Activated CD8-positive, alpha-beta T cell treated with anti-CD3 and anti-CD28 coated beads for 36 hours (primary cell): ENCODE results near the gene HMGCS1. TPM values are rescaled to one million over a fixed set of nuclear protein-coding genes. Genes with fewer than 3 reads are reported as not detected.

Experiments
- ATAC-seq: fragments of 200-7000 bp; cut with Tn5 transposase; one replicate; pipeline ENCODE4 v1.10.0; 2021; ENCODE audit warnings: mild to moderate bottlenecking, moderate library complexity
- CTCF ChIA-PET: fragments of 350-600 bp; sonication (Branson Sonifier 250); formaldehyde crosslinking; loops from one replicate; lab custom pipeline; 2021; ENCODE audit warnings: antibody characterized with exemption; lab: Charles Lee
- POLR2A ChIA-PET: fragments of 350-600 bp; sonication (Branson Sonifier 250); formaldehyde crosslinking; loops from one replicate; lab custom pipeline; 2021; ENCODE audit warnings: antibody characterized with exemption; lab: Charles Lee
- DNase-seq: peaks from one replicate; pipeline ENCODE4 v3.0.0-alpha.2; 2020
- H3K27ac Mint-ChIP-seq: one replicate; pipeline ENCODE4 v1.8.0; 2021; ENCODE audit warnings: mild to moderate bottlenecking, mixed read lengths
- H3K27me3 Mint-ChIP-seq: one replicate; pipeline ENCODE4 v1.8.0; 2021; ENCODE audit warnings: mixed read lengths
- H3K36me3 Mint-ChIP-seq: one replicate; pipeline ENCODE4 v1.8.0; 2021; ENCODE audit warnings: low read depth, mixed read lengths
- H3K4me1 Mint-ChIP-seq: one replicate; pipeline ENCODE4 v1.8.0; 2021; ENCODE audit warnings: low read depth, mixed read lengths
- H3K4me3 Mint-ChIP-seq: one replicate; pipeline ENCODE4 v1.8.0; 2021; ENCODE audit warnings: mild to moderate bottlenecking, moderate library complexity, mixed read lengths
- H3K9me3 Mint-ChIP-seq: one replicate; pipeline ENCODE4 v1.8.0; 2021; ENCODE audit warnings: mixed read lengths
- CTCF ChIP-seq: fragments of 200-600 bp; IDR thresholded peaks from one replicate; pipeline ENCODE4 v1.8.0; 2022; ENCODE audit warnings: antibody characterized with exemption, mild to moderate bottlenecking
- intact Hi-C: fragments of 100-400 bp; cut with micrococcal nuclease; formaldehyde crosslinking; loops from one replicate; pipeline ENCODE4 v1.10.0; 2022
- total RNA-seq, 2 experiments: library from RNA; stranded (reverse); gene quantifications; one replicate each; pipeline ENCODE4 v1.2.3, GENCODE V29; 2021

HMGCS1 gene
- total RNA-seq, 2 experiments from 2014 or later: 63.6 to 65.7 TPM

- H3K4me3 Mint-ChIP-seq: no peak overlapping the region
- ChIA-PET CTCF (interaction anchor here (0.8 to 2.2 kb wide), 2 partner anchors 11 to 87 kb away, joined by 3 to 12 read pairs; partner anchors contain the start of gene HMGCS1), POLR2A (interaction anchor here (1.5 to 1.6 kb wide), 2 partner anchors 11 to 12 kb away, joined by 3 to 4 read pairs; no protein-coding TSS in a partner anchor)
- H3K9me3 Mint-ChIP-seq: no peaks in the 10 kb centered on the region
- H3K27me3 Mint-ChIP-seq: no peaks in the 10 kb centered on the region
- peaks cover 54% of the 10 kb centered on the region for H3K4me1 Mint-ChIP-seq
- H3K27ac Mint-ChIP-seq: peak overlapping the region; percentile 40
- H3K36me3 Mint-ChIP-seq: peaks cover 62% of the 10 kb centered on the region
- intact Hi-C loops: loop anchor here (10.0 kb wide), 1 partner anchor 108 kb away; the partner anchor contains the start of gene NIM1K
- DNase-seq (no peak), ATAC-seq (no peak)
- TF ChIP-seq CTCF: no peak
Measured at GRCh38 chr5:43302481-43302880, 10.7 kb downstream of the HMGCS1 start.

GRCh38 chr5:43301653-43302091 lies 11.5 kb downstream of the HMGCS1 start:
- peaks cover 50% of the 10 kb centered on the region for H3K4me1 Mint-ChIP-seq
- ATAC-seq (no peak), DNase-seq (no peak)
- no peak overlapping the region for H3K4me3 Mint-ChIP-seq
- POLR2A ChIA-PET: interaction anchor here (1.5 to 1.6 kb wide), 2 partner anchors 10 to 13 kb away, joined by 3 to 4 read pairs; no protein-coding TSS in a partner anchor
- no peaks in the 10 kb centered on the region for H3K9me3 Mint-ChIP-seq
- H3K27me3 Mint-ChIP-seq: no peaks in the 10 kb centered on the region
- peaks cover 65% of the 10 kb centered on the region for H3K36me3 Mint-ChIP-seq
- intact Hi-C loops: loop anchor here (10.0 kb wide), 1 partner anchor 107 kb away; the partner anchor contains the start of gene NIM1K
- TF ChIP-seq CTCF: no peak
- CTCF ChIA-PET: no interaction called here
- no peak overlapping the region for H3K27ac Mint-ChIP-seq

GRCh38 chr5:43300112-43300511 lies 13.1 kb downstream of the HMGCS1 start:
- no peak for TF ChIP-seq CTCF
- Mint-ChIP-seq H3K36me3 (peaks cover 67% of the 10 kb centered on the region), H3K27me3 (no peaks in the 10 kb centered on the region), H3K9me3 (no peaks in the 10 kb centered on the region), H3K4me1 (peaks cover 41% of the 10 kb centered on the region), H3K4me3 (no peak overlapping the region), H3K27ac (no peak overlapping the region)
- ATAC-seq (no peak), DNase-seq (no peak)
- CTCF ChIA-PET: interaction anchor here (0.9 to 1.0 kb wide), 2 partner anchors 12 to 89 kb away, joined by 3 read pairs; no protein-coding TSS in a partner anchor
- intact Hi-C loops: loop anchor here (10.0 kb wide), 1 partner anchor 105 kb away; the partner anchor contains the start of gene NIM1K
- POLR2A ChIA-PET: no interaction called here

- ChIA-PET POLR2A (interaction anchor here (1.9 kb wide), 1 partner anchor 15 kb away, joined by 10 read pairs; the partner anchor contains the start of gene HMGCS1), CTCF (interaction anchor here (1.8 kb wide), 1 partner anchor 91 kb away, joined by 5 read pairs; no protein-coding TSS in a partner anchor)
- ATAC-seq: no peak
- H3K9me3 Mint-ChIP-seq: no peaks in the 10 kb centered on the region
- no peak overlapping the region for H3K27ac Mint-ChIP-seq
- intact Hi-C loops: no loop called here
- H3K4me3 Mint-ChIP-seq: no peak overlapping the region
- no peak for DNase-seq
- H3K4me1 Mint-ChIP-seq: peaks cover 26% of the 10 kb centered on the region
- peaks cover 67% of the 10 kb centered on the region for H3K36me3 Mint-ChIP-seq
- no peaks in the 10 kb centered on the region for H3K27me3 Mint-ChIP-seq
- no peak for TF ChIP-seq CTCF
Measured at GRCh38 chr5:43298443-43298842, 14.8 kb downstream of the HMGCS1 start.

GRCh38 chr5:43296835-43297234 lies 16.4 kb downstream of the HMGCS1 start:
- intact Hi-C loops: no loop called here
- H3K27ac Mint-ChIP-seq: no peak overlapping the region
- ChIA-PET CTCF (no interaction called here), POLR2A (no interaction called here)
- DNase-seq: no peak
- TF ChIP-seq CTCF: no peak
- H3K9me3 Mint-ChIP-seq: no peaks in the 10 kb centered on the region
- H3K27me3 Mint-ChIP-seq: no peaks in the 10 kb centered on the region
- no peak overlapping the region for H3K4me3 Mint-ChIP-seq
- peaks cover 63% of the 10 kb centered on the region for H3K36me3 Mint-ChIP-seq
- ATAC-seq: no peak
- H3K4me1 Mint-ChIP-seq: peaks cover 10% of the 10 kb centered on the region
